HL-60 (cell line): ENCODE data around the gene HDAC7.
A peak's percentile ranks its signal among the peaks of the same experiment; 100 is the strongest.

Experiments
- DNase-seq, 2 experiments: peaks; one replicate each; pipeline ENCODE4 v3.0.0-alpha.2; 2010 to 2020; ENCODE audit warnings: low read depth in 1 of 2, low spot score in 1 of 2
- H3K27ac ChIP-seq: fragments of 250-450 bp; sonication (Bioruptor Pico); replicated peaks from 2 replicates; pipeline ENCODE4 v1.5.1; 2020; ENCODE audit warnings: mild to moderate bottlenecking, moderate library complexity
- H3K27me3 ChIP-seq: fragments of 250-450 bp; sonication (Bioruptor Pico); 2 replicates; pipeline ENCODE4 v1.5.1; 2021; ENCODE audit warnings: mild to moderate bottlenecking, moderate library complexity; ENCODE audit not compliant: insufficient read depth, poor library complexity, severe bottlenecking
- H3K4me3 ChIP-seq: replicated peaks from 2 replicates; pipeline ENCODE4 v1.5.1; 2011; ENCODE audit warnings: mild to moderate bottlenecking, control low read depth, low read length; ENCODE audit not compliant: insufficient read depth
- GABPA ChIP-seq: IDR thresholded peaks from 2 replicates; pipeline ENCODE4 v1.6.1; 2012; ENCODE audit warnings: low read depth
- POLR2AphosphoS5 ChIP-seq: IDR thresholded peaks from 2 replicates; pipeline ENCODE4 v1.6.1; 2012; ENCODE audit warnings: low read depth
- SPI1 ChIP-seq: IDR thresholded peaks from 2 replicates; pipeline ENCODE4 v1.6.1; 2012; ENCODE audit warnings: low read depth, mild to moderate bottlenecking, borderline replicate concordance
- TF ChIP-seq, protein P1 (sequence below): IDR thresholded peaks from one replicate; pipeline ENCODE4 v1.5.1; 2011; ENCODE audit warnings: low read length, control low read depth, inconsistent platforms; ENCODE audit not compliant: insufficient read depth
- TF ChIP-seq, protein P2 (sequence below): IDR thresholded peaks from 2 replicates; pipeline ENCODE4 v1.6.1; 2012; ENCODE audit warnings: low read depth; ENCODE audit not compliant: insufficient replicate concordance

Gene HDAC7

DNA sequence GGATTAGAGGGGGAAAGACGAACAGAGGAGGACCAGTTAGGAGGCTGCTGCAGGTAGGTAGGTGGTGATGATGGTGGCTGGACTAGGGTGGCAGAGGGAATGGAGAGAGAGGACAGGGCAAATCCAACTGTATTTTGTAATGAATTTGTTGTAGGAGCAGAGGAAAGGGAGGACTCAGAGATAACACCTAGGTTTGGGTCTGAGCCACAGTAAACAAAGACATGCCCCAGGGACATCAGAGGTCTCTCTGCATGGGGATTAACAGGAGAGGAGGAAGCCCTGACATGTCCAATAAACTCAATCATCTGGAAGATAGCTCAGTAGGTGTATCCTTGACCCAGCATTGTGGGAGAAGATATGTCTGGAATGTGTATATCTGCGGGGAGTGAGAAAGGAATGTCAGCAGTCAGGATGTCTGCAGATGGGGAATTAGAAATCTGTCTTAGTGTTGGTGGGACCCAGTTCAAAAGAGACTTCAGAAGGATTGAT lies 51.3 kb downstream of the HDAC7 start:
- DNase-seq = no peak

GRCh38 chr12:47767216-47767724 lies 52.4 kb downstream of the HDAC7 start:
- peak in 1 of 2 experiments; percentile 72 for DNase-seq
- TF ChIP-seq GABPA (0 out of 2 replicates have a peak, but pooled peaks have one; percentile 13), POLR2AphosphoS5 (no peak), SPI1 (no peak)
- TF ChIP-seq, protein P1, sequence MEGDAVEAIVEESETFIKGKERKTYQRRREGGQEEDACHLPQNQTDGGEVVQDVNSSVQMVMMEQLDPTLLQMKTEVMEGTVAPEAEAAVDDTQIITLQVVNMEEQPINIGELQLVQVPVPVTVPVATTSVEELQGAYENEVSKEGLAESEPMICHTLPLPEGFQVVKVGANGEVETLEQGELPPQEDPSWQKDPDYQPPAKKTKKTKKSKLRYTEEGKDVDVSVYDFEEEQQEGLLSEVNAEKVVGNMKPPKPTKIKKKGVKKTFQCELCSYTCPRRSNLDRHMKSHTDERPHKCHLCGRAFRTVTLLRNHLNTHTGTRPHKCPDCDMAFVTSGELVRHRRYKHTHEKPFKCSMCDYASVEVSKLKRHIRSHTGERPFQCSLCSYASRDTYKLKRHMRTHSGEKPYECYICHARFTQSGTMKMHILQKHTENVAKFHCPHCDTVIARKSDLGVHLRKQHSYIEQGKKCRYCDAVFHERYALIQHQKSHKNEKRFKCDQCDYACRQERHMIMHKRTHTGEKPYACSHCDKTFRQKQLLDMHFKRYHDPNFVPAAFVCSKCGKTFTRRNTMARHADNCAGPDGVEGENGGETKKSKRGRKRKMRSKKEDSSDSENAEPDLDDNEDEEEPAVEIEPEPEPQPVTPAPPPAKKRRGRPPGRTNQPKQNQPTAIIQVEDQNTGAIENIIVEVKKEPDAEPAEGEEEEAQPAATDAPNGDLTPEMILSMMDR = peak; percentile 67
- Histone ChIP-seq H3K4me3 (no peak overlapping the region), H3K27me3 (no peaks in the 10 kb centered on the region), H3K27ac (no peak overlapping the region)

More for the DNA sequence above, 51.3 kb downstream of the HDAC7 start:
- Histone ChIP-seq H3K27me3 (no peaks in the 10 kb centered on the region), H3K27ac (no peak overlapping the region), H3K4me3 (no peak overlapping the region)
- TF ChIP-seq, protein P1 = no peak
- no peak for TF ChIP-seq POLR2AphosphoS5
- no peak for TF ChIP-seq SPI1
- TF ChIP-seq GABPA = no peak
- TF ChIP-seq, protein P2, sequence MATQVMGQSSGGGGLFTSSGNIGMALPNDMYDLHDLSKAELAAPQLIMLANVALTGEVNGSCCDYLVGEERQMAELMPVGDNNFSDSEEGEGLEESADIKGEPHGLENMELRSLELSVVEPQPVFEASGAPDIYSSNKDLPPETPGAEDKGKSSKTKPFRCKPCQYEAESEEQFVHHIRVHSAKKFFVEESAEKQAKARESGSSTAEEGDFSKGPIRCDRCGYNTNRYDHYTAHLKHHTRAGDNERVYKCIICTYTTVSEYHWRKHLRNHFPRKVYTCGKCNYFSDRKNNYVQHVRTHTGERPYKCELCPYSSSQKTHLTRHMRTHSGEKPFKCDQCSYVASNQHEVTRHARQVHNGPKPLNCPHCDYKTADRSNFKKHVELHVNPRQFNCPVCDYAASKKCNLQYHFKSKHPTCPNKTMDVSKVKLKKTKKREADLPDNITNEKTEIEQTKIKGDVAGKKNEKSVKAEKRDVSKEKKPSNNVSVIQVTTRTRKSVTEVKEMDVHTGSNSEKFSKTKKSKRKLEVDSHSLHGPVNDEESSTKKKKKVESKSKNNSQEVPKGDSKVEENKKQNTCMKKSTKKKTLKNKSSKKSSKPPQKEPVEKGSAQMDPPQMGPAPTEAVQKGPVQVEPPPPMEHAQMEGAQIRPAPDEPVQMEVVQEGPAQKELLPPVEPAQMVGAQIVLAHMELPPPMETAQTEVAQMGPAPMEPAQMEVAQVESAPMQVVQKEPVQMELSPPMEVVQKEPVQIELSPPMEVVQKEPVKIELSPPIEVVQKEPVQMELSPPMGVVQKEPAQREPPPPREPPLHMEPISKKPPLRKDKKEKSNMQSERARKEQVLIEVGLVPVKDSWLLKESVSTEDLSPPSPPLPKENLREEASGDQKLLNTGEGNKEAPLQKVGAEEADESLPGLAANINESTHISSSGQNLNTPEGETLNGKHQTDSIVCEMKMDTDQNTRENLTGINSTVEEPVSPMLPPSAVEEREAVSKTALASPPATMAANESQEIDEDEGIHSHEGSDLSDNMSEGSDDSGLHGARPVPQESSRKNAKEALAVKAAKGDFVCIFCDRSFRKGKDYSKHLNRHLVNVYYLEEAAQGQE = no peak

GRCh38 chr12:47766502-47767215 lies 53.0 kb downstream of the HDAC7 start:
- DNase-seq = peak in 1 of 2 experiments; percentile 47
- TF ChIP-seq POLR2AphosphoS5 = no peak
- TF ChIP-seq, protein P2 = no peak
- TF ChIP-seq SPI1 = no peak
- no peak for TF ChIP-seq GABPA
- TF ChIP-seq, protein P1 = no peak
- no peak overlapping the region for H3K4me3 ChIP-seq
- no peaks in the 10 kb centered on the region for H3K27me3 ChIP-seq
- no peak overlapping the region for H3K27ac ChIP-seq
